Osteoblast (primary cell): ENCODE data around the gene CDHR3. TPM values are rescaled to one million over a fixed set of nuclear protein-coding genes. Genes with fewer than 3 reads are reported as not detected.
A peak's percentile ranks its signal among the peaks of the same experiment; 100 is the strongest.

Experiments used
- DNase-seq: peaks from one replicate; pipeline ENCODE4 v3.0.0; 2011; ENCODE audit warnings: low spot score, mixed read lengths; ENCODE audit not compliant: insufficient read length; ENCODE audit errors: missing footprints
- H2AFZ ChIP-seq: 2 replicates; pipeline ENCODE4 v1.6.0; 2011; ENCODE audit warnings: mild to moderate bottlenecking, low read length
- H3K27ac ChIP-seq: 2 replicates; pipeline ENCODE4 v1.5.1; 2011; ENCODE audit warnings: mild to moderate bottlenecking, low read depth, low read length, moderate library complexity
- H3K27me3 ChIP-seq: 2 replicates; pipeline ENCODE4 v1.6.0; 2012; ENCODE audit warnings: mild to moderate bottlenecking, control low read depth, inconsistent platforms, low read length, moderate library complexity; ENCODE audit not compliant: insufficient read depth
- H3K36me3 ChIP-seq: 2 replicates; pipeline ENCODE4 v1.5.1; 2011; ENCODE audit warnings: mild to moderate bottlenecking, low read length, control low read depth, moderate library complexity; ENCODE audit not compliant: insufficient read depth
- H3K4me1 ChIP-seq: 2 replicates; pipeline ENCODE4 v1.5.1; 2011; ENCODE audit warnings: mild to moderate bottlenecking, low read length, control low read depth, moderate library complexity; ENCODE audit not compliant: insufficient read depth
- H3K4me2 ChIP-seq: 2 replicates; pipeline ENCODE4 v1.6.0; 2011; ENCODE audit warnings: mild to moderate bottlenecking, low read length; ENCODE audit not compliant: insufficient read depth
- H3K4me3 ChIP-seq: fragments of 200-600 bp; sonication (generic); 3 replicates; pipeline ENCODE4 v1.5.1; 2012; ENCODE audit warnings: mild to moderate bottlenecking, low read length, inconsistent platforms; ENCODE audit not compliant: insufficient read depth
- H3K79me2 ChIP-seq: 2 replicates; pipeline ENCODE4 v1.6.0; 2012; ENCODE audit warnings: mild to moderate bottlenecking, low read length, control low read depth, inconsistent platforms; ENCODE audit not compliant: insufficient read depth
- H3K9me3 ChIP-seq: 2 replicates; pipeline ENCODE4 v1.5.1; 2011; ENCODE audit warnings: low read depth, low read length, control low read depth
- H4K20me1 ChIP-seq: 2 replicates; pipeline ENCODE4 v1.6.0; 2012; ENCODE audit warnings: mild to moderate bottlenecking, low read length, control low read depth; ENCODE audit not compliant: insufficient read depth
- total RNA-seq: library from RNA; depleted of rRNA; stranded (reverse); fragments of >200 nt; gene quantifications from 2 replicates; pipeline ENCODE4 v1.2.3, GENCODE V29; 2012
- TF ChIP-seq, protein P1 (sequence below): IDR thresholded peaks from 2 replicates; pipeline ENCODE4 v1.5.1; 2011; ENCODE audit warnings: mild to moderate bottlenecking, low read depth, low read length, moderate library complexity; ENCODE audit errors: extremely low read depth

Gene CDHR3
- total RNA-seq, 1 donor = 8.3 TPM

DNA sequence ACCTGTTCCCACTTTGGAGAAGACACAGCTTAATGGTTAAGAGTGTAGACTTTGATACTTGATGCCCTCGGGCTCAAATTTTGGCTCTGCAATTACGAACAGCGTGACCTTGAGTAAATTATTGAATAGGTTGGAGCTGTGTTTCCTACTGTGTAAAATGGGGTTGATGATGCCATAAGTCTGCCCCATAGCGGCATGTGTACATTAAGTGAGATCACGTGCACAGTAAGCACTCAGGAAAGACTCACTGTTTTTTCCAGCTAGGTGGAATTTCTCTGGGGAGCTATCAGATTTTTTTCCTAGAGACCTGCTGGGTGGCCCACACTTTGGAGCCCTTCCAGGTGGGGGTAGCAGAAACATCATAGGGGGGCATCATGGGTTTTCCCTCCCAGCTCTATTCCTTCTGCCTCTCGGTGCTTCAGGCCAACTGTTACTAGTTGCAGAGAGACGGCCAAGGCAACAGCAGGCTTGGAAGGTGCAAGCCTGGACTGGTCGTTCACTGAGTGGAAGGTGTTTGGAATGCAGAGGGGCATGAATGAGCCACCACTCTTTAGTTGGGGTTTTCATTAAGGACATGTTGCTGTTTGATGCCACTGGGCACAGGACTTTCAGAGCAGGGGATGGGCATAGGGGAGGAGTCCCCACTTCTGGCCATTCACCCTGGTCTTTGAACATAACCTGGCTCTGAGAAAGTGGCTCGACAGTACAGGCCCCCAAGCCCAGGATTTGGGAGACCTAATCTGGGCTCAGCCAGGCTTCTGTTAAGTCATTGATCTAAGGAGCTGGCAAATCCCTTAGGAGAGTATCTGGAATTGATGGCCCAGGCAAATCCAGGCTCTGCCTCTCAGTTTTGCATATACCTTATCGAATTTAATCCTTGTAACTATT lies 85.0 kb downstream of the CDHR3 start:
- Histone ChIP-seq H3K79me2 (no peaks in the 10 kb centered on the region), H3K4me1 (peaks cover 15% of the 10 kb centered on the region), H4K20me1 (no peaks in the 10 kb centered on the region), H3K27ac (no peak overlapping the region), H3K9me3 (no peaks in the 10 kb centered on the region), H3K36me3 (no peaks in the 10 kb centered on the region), H2AFZ (no peak overlapping the region), H3K4me3 (no peak overlapping the region), H3K27me3 (peaks cover 44% of the 10 kb centered on the region), H3K4me2 (no peak overlapping the region)
- DNase-seq = no peak
- TF ChIP-seq, protein P1, sequence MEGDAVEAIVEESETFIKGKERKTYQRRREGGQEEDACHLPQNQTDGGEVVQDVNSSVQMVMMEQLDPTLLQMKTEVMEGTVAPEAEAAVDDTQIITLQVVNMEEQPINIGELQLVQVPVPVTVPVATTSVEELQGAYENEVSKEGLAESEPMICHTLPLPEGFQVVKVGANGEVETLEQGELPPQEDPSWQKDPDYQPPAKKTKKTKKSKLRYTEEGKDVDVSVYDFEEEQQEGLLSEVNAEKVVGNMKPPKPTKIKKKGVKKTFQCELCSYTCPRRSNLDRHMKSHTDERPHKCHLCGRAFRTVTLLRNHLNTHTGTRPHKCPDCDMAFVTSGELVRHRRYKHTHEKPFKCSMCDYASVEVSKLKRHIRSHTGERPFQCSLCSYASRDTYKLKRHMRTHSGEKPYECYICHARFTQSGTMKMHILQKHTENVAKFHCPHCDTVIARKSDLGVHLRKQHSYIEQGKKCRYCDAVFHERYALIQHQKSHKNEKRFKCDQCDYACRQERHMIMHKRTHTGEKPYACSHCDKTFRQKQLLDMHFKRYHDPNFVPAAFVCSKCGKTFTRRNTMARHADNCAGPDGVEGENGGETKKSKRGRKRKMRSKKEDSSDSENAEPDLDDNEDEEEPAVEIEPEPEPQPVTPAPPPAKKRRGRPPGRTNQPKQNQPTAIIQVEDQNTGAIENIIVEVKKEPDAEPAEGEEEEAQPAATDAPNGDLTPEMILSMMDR = no peak

DNA sequence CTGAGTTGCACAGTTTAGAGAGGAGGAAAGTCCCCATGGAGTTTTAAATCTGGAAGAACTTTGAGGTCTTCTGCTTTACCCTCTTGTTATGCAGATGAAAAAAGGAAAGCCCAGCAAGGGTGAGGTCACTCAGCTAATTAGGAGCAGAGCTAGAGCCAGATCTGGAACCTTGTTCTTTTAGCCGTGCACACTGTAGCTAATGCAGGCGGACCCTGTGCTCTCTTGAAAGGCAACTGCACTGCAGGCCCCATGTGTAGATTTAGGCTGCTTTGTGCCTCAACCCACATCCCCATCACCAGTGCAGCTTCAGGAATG lies 85.6 kb downstream of the CDHR3 start:
- Histone ChIP-seq H3K27ac (no peak overlapping the region), H3K36me3 (no peaks in the 10 kb centered on the region), H3K4me2 (no peak overlapping the region), H2AFZ (no peak overlapping the region), H3K9me3 (no peaks in the 10 kb centered on the region), H4K20me1 (no peaks in the 10 kb centered on the region), H3K4me3 (no peak overlapping the region), H3K4me1 (peaks cover 15% of the 10 kb centered on the region), H3K27me3 (peaks cover 43% of the 10 kb centered on the region), H3K79me2 (no peaks in the 10 kb centered on the region)
- no peak for DNase-seq
- TF ChIP-seq, protein P1 = no peak

GRCh38 chr7:106049139-106049752 lies 86.2 kb downstream of the CDHR3 start:
- no peaks in the 10 kb centered on the region for H3K9me3 ChIP-seq
- H3K4me2 ChIP-seq = no peak overlapping the region
- H2AFZ ChIP-seq = no peak overlapping the region
- no peaks in the 10 kb centered on the region for H4K20me1 ChIP-seq
- peaks cover 37% of the 10 kb centered on the region for H3K27me3 ChIP-seq
- no peaks in the 10 kb centered on the region for H3K79me2 ChIP-seq
- H3K27ac ChIP-seq = no peak overlapping the region
- H3K36me3 ChIP-seq = no peaks in the 10 kb centered on the region
- TF ChIP-seq, protein P1 = no peak
- peaks cover 15% of the 10 kb centered on the region for H3K4me1 ChIP-seq
- no peak for DNase-seq
- no peak overlapping the region for H3K4me3 ChIP-seq

GRCh38 chr7:106050002-106050745 lies 87.1 kb downstream of the CDHR3 start:
- Histone ChIP-seq H2AFZ (peak overlapping the region; percentile 23), H3K27ac (peak overlapping the region; percentile 19), H3K4me2 (peak overlapping the region; percentile 34), H3K36me3 (no peaks in the 10 kb centered on the region), H3K4me1 (peaks cover 15% of the 10 kb centered on the region), H3K9me3 (no peaks in the 10 kb centered on the region), H3K79me2 (no peaks in the 10 kb centered on the region), H3K27me3 (peaks cover 33% of the 10 kb centered on the region), H3K4me3 (no peak overlapping the region), H4K20me1 (no peaks in the 10 kb centered on the region)
- DNase-seq = no peak
- TF ChIP-seq, protein P1 = peak; percentile 20
